Measurements from ENCODE around the gene MYOZ2. TPM values are rescaled to one million over a fixed set of nuclear protein-coding genes. Genes with fewer than 3 reads are reported as not detected.
A peak's percentile ranks its signal among the peaks of the same experiment; 100 is the strongest.

MYOZ2 gene
- total RNA-seq, 4 donors from 2014 or later: not detected

GRCh38 chr4:119206178-119206577, 70.5 kb downstream of the MYOZ2 start:
- Histone ChIP-seq H3K9me3 (no peaks in the 10 kb centered on the region), H3K36me3 (no peaks in the 10 kb centered on the region), H3K4me1 (no peaks in the 10 kb centered on the region), H3K4me3 (replicated peaks in 1 of 3) (no peak overlapping the region), H3K27me3 (no peaks in the 10 kb centered on the region), H3K27ac (peak overlapping the region in 1 of 3 donors; percentile 24)
- intact Hi-C loops (cut with DNase I): no loop called here
- DNase-seq: no peak
- 53 to 58% methylated on average over 1 of the region's 1 CpG for WGBS, 2 donors
- no peak for TF ChIP-seq POLR2A (IDR thresholded peaks at IDR 0.05)
- no peak for TF ChIP-seq CTCF (IDR thresholded peaks at IDR 0.05)

- no peak for DNase-seq
- 25 to 41% methylated on average over 1 of the region's 1 CpG for WGBS, 2 donors
- Histone ChIP-seq H3K27me3 (no peaks in the 10 kb centered on the region), H3K9me3 (no peaks in the 10 kb centered on the region), H3K27ac (no peak overlapping the region), H3K4me3 (replicated peaks in 1 of 3) (no peak overlapping the region), H3K4me1 (no peaks in the 10 kb centered on the region), H3K36me3 (no peaks in the 10 kb centered on the region)
- intact Hi-C loops (cut with DNase I): no loop called here
- TF ChIP-seq POLR2A (IDR thresholded peaks at IDR 0.05) (no peak), CTCF (IDR thresholded peaks at IDR 0.05) (no peak)
Observed at GRCh38 chr4:119207051-119207450, 71.4 kb downstream of the MYOZ2 start.

DNA sequence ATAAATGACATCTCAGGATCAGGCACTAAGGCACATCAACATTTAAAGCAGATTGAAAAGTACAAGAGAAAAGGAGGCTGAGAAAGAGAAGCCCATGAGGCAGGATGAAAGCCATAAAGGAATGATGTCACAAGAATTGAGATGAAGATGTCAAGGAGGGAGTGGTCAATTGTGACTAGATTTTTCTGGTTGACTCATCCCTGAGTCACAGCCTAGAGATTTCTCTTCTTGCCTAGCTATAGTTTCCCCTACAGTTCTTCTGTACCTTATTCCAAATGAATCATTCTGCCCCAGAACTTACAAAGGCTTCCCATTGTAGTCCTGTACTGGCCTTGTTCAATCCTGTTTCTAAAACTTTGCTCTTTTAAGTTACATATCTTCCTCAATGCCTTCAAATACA, 73.4 kb downstream of the MYOZ2 start:
- DNase-seq: no peak
- intact Hi-C loops (cut with DNase I): no loop called here
- Histone ChIP-seq H3K36me3 (no peaks in the 10 kb centered on the region), H3K27me3 (no peaks in the 10 kb centered on the region), H3K4me3 (replicated peaks in 1 of 3) (no peak overlapping the region), H3K9me3 (no peaks in the 10 kb centered on the region), H3K4me1 (no peaks in the 10 kb centered on the region), H3K27ac (no peak overlapping the region)
- TF ChIP-seq CTCF (IDR thresholded peaks at IDR 0.05): no peak
- TF ChIP-seq POLR2A (IDR thresholded peaks at IDR 0.05): no peak

- intact Hi-C loops (cut with DNase I): no loop called here
- Histone ChIP-seq H3K27me3 (no peaks in the 10 kb centered on the region), H3K9me3 (no peaks in the 10 kb centered on the region), H3K27ac (peak overlapping the region in 1 of 3 donors; percentile 1), H3K4me3 (replicated peaks in 1 of 3) (no peak overlapping the region), H3K4me1 (peaks cover 0 to 3% of the 10 kb centered on the region in 2 donors), H3K36me3 (no peaks in the 10 kb centered on the region)
- TF ChIP-seq CTCF (IDR thresholded peaks at IDR 0.05): no peak
- TF ChIP-seq POLR2A (IDR thresholded peaks at IDR 0.05): no peak
- 94 to 100% methylated on average over 1 of the region's 1 CpG for WGBS, 2 donors
- no peak for DNase-seq
Observed at GRCh38 chr4:119209586-119209985, 74.0 kb downstream of the MYOZ2 start.

DNA sequence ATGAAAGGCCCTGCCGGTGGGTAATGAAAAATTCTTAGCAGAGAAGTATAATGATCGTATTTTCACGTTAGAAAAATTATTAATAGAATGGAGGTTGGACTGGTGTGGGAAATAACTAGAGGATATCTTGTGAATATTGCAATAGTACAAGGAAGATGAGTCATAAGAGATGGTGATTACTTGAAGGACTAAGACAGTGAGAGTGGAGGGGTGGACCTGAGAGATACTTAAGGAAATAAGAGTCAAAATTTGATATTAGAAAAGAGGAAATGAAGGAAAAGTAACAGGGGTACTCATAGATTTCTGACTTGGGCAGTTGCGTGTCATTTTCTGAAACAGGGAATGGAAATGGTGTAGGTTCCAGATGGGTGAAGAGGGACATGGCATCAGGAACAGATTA, 75.1 kb downstream of the MYOZ2 start:
- 87 to 93% methylated on average over 4 of the region's 4 CpGs for WGBS, 2 donors
- H3K27ac ChIP-seq: no peak overlapping the region
- no peaks in the 10 kb centered on the region for H3K27me3 ChIP-seq
- no peaks in the 10 kb centered on the region for H3K9me3 ChIP-seq
- intact Hi-C loops (cut with DNase I): loop anchor here (10.0 kb wide), 1 partner anchor 74 kb away; no protein-coding TSS in a partner anchor
- peaks cover 0 to 4% of the 10 kb centered on the region in 2 donors for H3K4me1 ChIP-seq
- H3K36me3 ChIP-seq: no peaks in the 10 kb centered on the region
- no peak for TF ChIP-seq POLR2A (IDR thresholded peaks at IDR 0.05)
- DNase-seq: no peak
- no peak overlapping the region for H3K4me3 ChIP-seq (replicated peaks in 1 of 3)

DNA sequence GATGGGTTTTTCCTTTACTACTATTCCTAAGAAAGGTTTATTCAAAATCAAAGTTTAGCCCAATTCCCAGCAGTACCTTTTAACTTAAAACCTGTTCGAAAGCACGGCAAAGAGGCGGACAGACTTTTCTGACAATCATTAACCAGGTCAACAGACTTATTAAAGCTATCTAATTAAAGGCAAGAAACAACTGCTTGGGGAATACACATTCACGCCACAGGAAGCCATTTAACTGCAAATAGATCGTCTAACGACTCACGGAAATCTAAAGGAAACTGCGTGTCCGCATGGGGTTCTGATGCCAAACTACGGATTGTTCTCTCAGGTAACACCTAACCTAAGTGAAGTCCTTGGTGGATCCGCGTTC, 76.2 kb downstream of the MYOZ2 start:
- TF ChIP-seq POLR2A (IDR thresholded peaks at IDR 0.05): no peak
- no peak for TF ChIP-seq CTCF (IDR thresholded peaks at IDR 0.05)
- peak overlapping the region; percentile 95 to 97 (median 96) for H3K27ac ChIP-seq
- peak overlapping the region in 2 of 3 donors; percentile 55 to 75 for H3K4me3 ChIP-seq (replicated peaks in 1 of 3)
- intact Hi-C loops (cut with DNase I): loop anchor here (10.0 kb wide), 1 partner anchor 73 kb away; no protein-coding TSS in a partner anchor
- no peaks in the 10 kb centered on the region for H3K36me3 ChIP-seq
- H3K4me1 ChIP-seq: peaks cover 0 to 4% of the 10 kb centered on the region in 2 donors
- no peaks in the 10 kb centered on the region for H3K9me3 ChIP-seq
- 1 to 3% methylated on average over 12 of the region's 12 CpGs for WGBS, 2 donors
- DNase-seq: no peak
- H3K27me3 ChIP-seq: no peaks in the 10 kb centered on the region
